ENCODE results near the gene CPSF3.
A peak's percentile ranks its signal among the peaks of the same experiment; 100 is the strongest.

The CPSF3 gene

GRCh38 chr2:9477914-9478313 lies 54.5 kb downstream of the CPSF3 start:
- peak overlapping the region; percentile 24; the same call in 1 of the 2 replicates for H3K4me2 ChIP-seq (ENCODE audit: low read length)
- H3F3A ChIP-seq (ENCODE audit: control insufficient read depth, insufficient read depth): peaks cover 27% of the 10 kb centered on the region

GRCh38 chr2:9478526-9478925 lies 55.1 kb downstream of the CPSF3 start:
- Histone ChIP-seq H3K9me3 (ENCODE audit: control insufficient read depth, insufficient read depth, low read length) (no peaks in the 10 kb centered on the region), H3K4me2 (ENCODE audit: low read length) (no peak overlapping the region; the same call in 1 of the 2 replicates), H3K4me3 (ENCODE audit: low read length) (no peak overlapping the region), H3K79me2 (ENCODE audit: control insufficient read depth, low read length) (peaks cover 59% of the 10 kb centered on the region), H3K9me2 (replicated peaks; ENCODE audit: control insufficient read depth, low read length) (no peaks in the 10 kb centered on the region), H3K27me3 (ENCODE audit: control insufficient read depth, low read length) (no peaks in the 10 kb centered on the region), H4K20me1 (ENCODE audit: control insufficient read depth, insufficient read depth, low read depth, low read length) (no peaks in the 10 kb centered on the region; the same call in 1 of the 2 replicates), H3F3A (ENCODE audit: control insufficient read depth, insufficient read depth) (peaks cover 21% of the 10 kb centered on the region), H3K27ac (ENCODE audit: low read depth, low read length) (no peak overlapping the region), H3K36me3 (ENCODE audit: control insufficient read depth, low read length) (peaks cover 81% of the 10 kb centered on the region), H3K4me1 (ENCODE audit: control insufficient read depth, low read length) (peaks cover 67% of the 10 kb centered on the region)
- TF ChIP-seq EZH2phosphoT487 (IDR thresholded peaks at IDR 0.05; ENCODE audit: borderline replicate concordance, low read length) (no peak), CTCF (IDR thresholded peaks at IDR 0.05; ENCODE audit: low read depth, low read length, poor library complexity, severe bottlenecking) (no peak)

More at GRCh38 chr2:9477914-9478313, 54.5 kb downstream of the CPSF3 start:
- no peak for TF ChIP-seq CTCF (IDR thresholded peaks at IDR 0.05; ENCODE audit: low read depth, low read length, poor library complexity, severe bottlenecking)
- no peaks in the 10 kb centered on the region for H3K9me3 ChIP-seq (ENCODE audit: control insufficient read depth, insufficient read depth, low read length)
- H3K79me2 ChIP-seq (ENCODE audit: control insufficient read depth, low read length): peaks cover 62% of the 10 kb centered on the region
- H3K4me3 ChIP-seq (ENCODE audit: low read length): no peak overlapping the region
- no peaks in the 10 kb centered on the region for H4K20me1 ChIP-seq (ENCODE audit: control insufficient read depth, insufficient read depth, low read depth, low read length)
- no peaks in the 10 kb centered on the region for H3K9me2 ChIP-seq (replicated peaks; ENCODE audit: control insufficient read depth, low read length)
- H3K36me3 ChIP-seq (ENCODE audit: control insufficient read depth, low read length): peaks cover 81% of the 10 kb centered on the region
- no peaks in the 10 kb centered on the region for H3K27me3 ChIP-seq (ENCODE audit: control insufficient read depth, low read length)
- peaks cover 71% of the 10 kb centered on the region for H3K4me1 ChIP-seq (ENCODE audit: control insufficient read depth, low read length)
- no peak overlapping the region for H3K27ac ChIP-seq (ENCODE audit: low read depth, low read length)

GRCh38 chr2:9480157-9480556 lies 56.7 kb downstream of the CPSF3 start:
- H3K4me2 ChIP-seq (ENCODE audit: low read length): peak overlapping the region; percentile 47
- H3K9me3 ChIP-seq (ENCODE audit: control insufficient read depth, insufficient read depth, low read length): no peaks in the 10 kb centered on the region
- peak overlapping the region; percentile 50 for H3K27ac ChIP-seq (ENCODE audit: low read depth, low read length)
- H3K4me3 ChIP-seq (ENCODE audit: low read length): peak overlapping the region; percentile 29; the same call in 1 of the 2 replicates
- H3K79me2 ChIP-seq (ENCODE audit: control insufficient read depth, low read length): peaks cover 45% of the 10 kb centered on the region
- H3K9me2 ChIP-seq (replicated peaks; ENCODE audit: control insufficient read depth, low read length): no peaks in the 10 kb centered on the region
- H3K27me3 ChIP-seq (ENCODE audit: control insufficient read depth, low read length): no peaks in the 10 kb centered on the region
- H3K4me1 ChIP-seq (ENCODE audit: control insufficient read depth, low read length): peaks cover 57% of the 10 kb centered on the region
- peaks cover 23% of the 10 kb centered on the region for H3F3A ChIP-seq (ENCODE audit: control insufficient read depth, insufficient read depth)
- no peaks in the 10 kb centered on the region; the same call in 1 of the 2 replicates for H4K20me1 ChIP-seq (ENCODE audit: control insufficient read depth, insufficient read depth, low read depth, low read length)
- H3K36me3 ChIP-seq (ENCODE audit: control insufficient read depth, low read length): peaks cover 91% of the 10 kb centered on the region
- TF ChIP-seq CTCF (IDR thresholded peaks at IDR 0.05; ENCODE audit: low read depth, low read length, poor library complexity, severe bottlenecking) (no peak), EZH2phosphoT487 (IDR thresholded peaks at IDR 0.05; ENCODE audit: borderline replicate concordance, low read length) (no peak)
